Esophagus mucosa (tissue), 1 donor: Measurements from ENCODE around the gene SPECC1. TPM values are rescaled to one million over a fixed set of nuclear protein-coding genes. Genes with fewer than 3 reads are reported as not detected.
A peak's percentile ranks its signal among the peaks of the same experiment; 100 is the strongest.

Experiments
- ATAC-seq: fragments of 200-7000 bp; cut with Tn5 transposase; one replicate; pipeline ENCODE4 v1.9.1; 2020
- total RNA-seq: library from RNA; stranded (reverse); gene quantifications from one replicate; pipeline ENCODE4 v1.2.4, GENCODE V29; 2023
- donor health status: DM: yes; HTN: yes; CAD: no.

SPECC1 gene
- total RNA-seq, 1 donor from 2014 or later, result 13.8 TPM

GRCh38 chr17:20280851-20281250, 271.7 kb downstream of the SPECC1 start:
- ATAC-seq, result no peak

GRCh38 chr17:20281860-20282259, 272.7 kb downstream of the SPECC1 start:
- ATAC-seq, result no peak

GRCh38 chr17:20282526-20283308, 273.6 kb downstream of the SPECC1 start:
- ATAC-seq, result no peak

- ATAC-seq, result no peak
These were observed 274.9 kb downstream of the SPECC1 start for GRCh38 chr17:20284022-20284421.

- no peak for ATAC-seq
These were observed 275.6 kb downstream of the SPECC1 start for GRCh38 chr17:20284570-20285295.

- ATAC-seq, result no peak
These were observed 280.8 kb downstream of the SPECC1 start for GRCh38 chr17:20289984-20290383.

- ATAC-seq, result no peak
These were observed 282.7 kb downstream of the SPECC1 start for GRCh38 chr17:20291853-20292252.

- ATAC-seq, result no peak
These were observed 284.3 kb downstream of the SPECC1 start for GRCh38 chr17:20293501-20293900.

GRCh38 chr17:20294120-20294519, 285.0 kb downstream of the SPECC1 start:
- no peak for ATAC-seq

GRCh38 chr17:20299013-20299412, 289.9 kb downstream of the SPECC1 start:
- ATAC-seq, result no peak

GRCh38 chr17:20300436-20300934, 291.3 kb downstream of the SPECC1 start:
- ATAC-seq, result no peak

- no peak for ATAC-seq
These were observed 293.2 kb downstream of the SPECC1 start for GRCh38 chr17:20302246-20302917.

GRCh38 chr17:20304961-20305360, 295.8 kb downstream of the SPECC1 start:
- ATAC-seq, result no peak

- ATAC-seq, result no peak
These were observed 297.8 kb downstream of the SPECC1 start for GRCh38 chr17:20306924-20307323.

GRCh38 chr17:20307326-20307910, 298.3 kb downstream of the SPECC1 start:
- no peak for ATAC-seq

- no peak for ATAC-seq
These were observed 301.3 kb downstream of the SPECC1 start for GRCh38 chr17:20310481-20310880.

- ATAC-seq, result no peak
These were observed 304.1 kb downstream of the SPECC1 start for GRCh38 chr17:20313306-20313705.

GRCh38 chr17:20313891-20314290, 304.7 kb downstream of the SPECC1 start:
- no peak for ATAC-seq

GRCh38 chr17:20314834-20315233, 305.7 kb downstream of the SPECC1 start:
- ATAC-seq, result no peak

GRCh38 chr17:20315311-20315710, 306.2 kb downstream of the SPECC1 start:
- no peak for ATAC-seq

- no peak for ATAC-seq
These were observed 306.7 kb downstream of the SPECC1 start for GRCh38 chr17:20315821-20316220.

- ATAC-seq, result peak; percentile 90
These were observed 311.5 kb downstream of the SPECC1 start for GRCh38 chr17:20320535-20321229.
